Stimulated activated naive CD4-positive, alpha-beta T cell treated with Interleukin-2 at 50 U/mL for 16 hours (primary cell): Measurements from ENCODE around the gene KLF1.
"Not testable (repeated sequence)": the region's sequence is repeated elsewhere in the genome, so short reads cannot be mapped to it uniquely, and the experiment has no call there.

Experiments used
- DNase-seq: peaks from one replicate; lab custom pipeline; 2025; lab: John Stamatoyannopoulos, UW

The KLF1 gene

GRCh38 chr19:12867120-12868099, 19.6 kb downstream of the KLF1 start:
- DNase-seq, result peak; percentile 32

GRCh38 chr19:12866416-12867119, 20.4 kb downstream of the KLF1 start:
- no peak for DNase-seq

GRCh38 chr19:12865746-12866415, 21.1 kb downstream of the KLF1 start:
- no peak for DNase-seq

GRCh38 chr19:12864721-12865715, 22.0 kb downstream of the KLF1 start:
- DNase-seq, result no peak

DNA sequence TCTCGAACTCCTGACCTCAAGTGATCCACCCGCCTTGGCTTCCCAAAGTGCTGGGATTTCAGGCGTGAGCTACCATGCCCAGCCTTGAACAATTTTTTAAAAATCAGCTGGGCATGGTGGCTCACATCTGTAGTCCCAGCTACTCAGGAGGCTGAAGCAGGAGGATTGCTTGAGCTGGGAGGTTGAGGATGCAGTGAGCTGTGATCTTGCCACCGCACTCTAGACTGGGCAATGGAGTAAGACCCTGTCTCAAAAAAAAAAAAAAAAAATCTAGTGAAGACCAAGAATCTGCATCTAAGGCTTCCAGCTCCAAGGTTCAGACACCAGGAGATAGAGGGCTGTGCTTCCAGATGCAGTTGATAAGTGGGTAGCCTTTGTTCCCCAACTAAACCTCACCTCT, 22.9 kb downstream of the KLF1 start:
- DNase-seq, result no peak

- no peak for DNase-seq
Observed at GRCh38 chr19:12859546-12859945, 27.5 kb downstream of the KLF1 start.

GRCh38 chr19:12858041-12858928, 28.7 kb downstream of the KLF1 start:
- DNase-seq, result no peak

DNA sequence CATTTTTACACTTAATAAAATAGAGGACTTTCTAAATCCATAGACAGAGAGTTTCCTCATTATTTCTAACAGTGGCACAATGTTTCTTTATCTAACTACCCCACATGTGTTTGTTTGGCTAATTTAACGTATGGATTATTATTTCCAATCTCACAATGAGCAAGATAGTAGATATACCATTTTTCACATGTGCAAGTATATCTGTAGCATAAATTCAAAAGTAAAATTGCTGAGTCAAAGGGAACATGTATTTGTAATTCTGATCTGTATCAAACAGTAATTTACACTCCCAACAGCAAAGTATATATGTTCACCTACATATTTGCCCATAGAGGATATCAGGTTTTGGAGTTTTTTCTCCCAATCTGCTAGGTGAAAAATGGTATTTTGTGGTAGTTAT, 30.3 kb downstream of the KLF1 start:
- DNase-seq, result no peak

DNA sequence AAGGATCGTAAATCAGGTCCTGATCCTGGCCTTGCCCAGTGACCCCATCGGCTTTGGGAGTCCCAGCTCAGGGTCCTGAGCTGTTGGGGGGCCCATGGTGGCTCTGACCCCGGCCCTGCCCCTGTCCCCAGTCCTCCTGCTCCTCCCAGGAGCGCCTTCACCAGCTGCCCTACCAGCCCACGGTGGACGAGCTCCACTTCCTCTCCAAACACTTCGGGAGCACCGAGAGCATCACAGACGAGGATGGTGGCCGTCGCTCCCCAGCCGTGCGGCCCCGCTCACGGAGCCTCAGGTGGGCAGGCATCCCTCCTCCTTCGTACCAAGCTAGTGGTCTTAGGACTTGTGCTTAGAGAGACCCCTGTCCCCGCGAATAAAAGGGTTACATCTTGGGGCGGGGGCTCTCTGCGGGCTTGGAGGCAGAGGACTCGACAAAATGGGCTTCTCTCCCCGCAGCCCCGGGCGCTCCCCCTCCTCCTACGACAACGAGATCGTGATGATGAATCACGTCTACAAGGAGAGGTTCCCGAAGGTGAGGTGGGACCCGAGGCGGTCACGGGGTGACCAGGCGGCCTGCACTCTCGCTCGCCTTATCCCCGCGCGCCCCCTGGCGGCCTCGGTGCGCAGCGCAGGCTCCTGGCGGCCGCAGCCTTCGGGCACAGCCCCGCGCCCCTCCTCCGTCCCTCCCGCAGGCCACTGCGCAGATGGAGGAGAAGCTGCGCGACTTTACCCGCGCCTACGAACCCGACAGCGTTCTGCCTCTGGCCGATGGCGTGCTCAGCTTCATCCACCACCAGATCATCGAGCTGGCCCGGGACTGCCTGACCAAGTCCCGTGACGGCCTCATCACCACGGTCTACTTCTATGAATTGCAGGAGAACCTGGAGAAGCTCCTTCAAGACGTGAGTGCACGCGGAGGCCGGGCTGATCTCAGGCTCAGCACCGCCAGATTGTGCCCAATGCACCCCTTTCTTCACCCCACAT, 39.6 kb downstream of the KLF1 start:
- peak; percentile 80 for DNase-seq

- DNase-seq, result not testable (repeated sequence)
Observed at GRCh38 chr19:12846613-12847012, 40.4 kb downstream of the KLF1 start.

DNA sequence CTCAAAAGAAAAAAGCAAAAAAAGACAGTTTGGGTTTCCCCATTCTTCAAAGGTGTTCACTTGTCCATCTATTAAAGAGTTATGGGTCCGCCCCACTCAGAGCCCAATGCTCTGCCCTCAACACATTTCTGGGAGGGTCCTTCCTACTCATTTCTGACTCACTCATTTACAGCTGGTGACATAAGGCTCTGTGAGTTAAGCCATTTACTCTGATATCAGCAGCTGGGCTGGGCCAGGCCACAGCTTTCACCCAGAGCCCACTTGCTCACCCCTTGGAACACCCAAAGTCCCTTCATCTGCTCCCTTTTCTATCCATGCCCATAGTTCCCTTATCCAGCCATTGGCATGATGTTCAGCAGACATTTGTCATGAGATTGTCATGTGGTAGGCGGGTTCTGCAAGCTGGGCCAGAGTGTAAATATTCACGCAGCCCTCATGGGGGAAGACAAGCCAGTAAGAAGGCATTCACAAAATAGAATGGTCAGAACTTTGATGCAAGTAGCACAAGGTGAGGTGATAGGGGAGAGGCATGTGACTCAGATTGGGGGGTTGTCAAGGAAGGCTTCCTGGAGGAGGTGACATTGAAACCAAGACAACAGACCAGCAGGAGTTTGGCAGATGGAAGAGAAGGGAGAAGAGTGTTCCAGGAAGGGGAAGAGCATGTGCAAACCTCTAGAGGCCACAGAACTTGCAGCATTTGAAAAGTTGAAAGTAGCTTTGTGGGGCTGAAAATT, 42.8 kb downstream of the KLF1 start:
- DNase-seq, result no peak

DNA sequence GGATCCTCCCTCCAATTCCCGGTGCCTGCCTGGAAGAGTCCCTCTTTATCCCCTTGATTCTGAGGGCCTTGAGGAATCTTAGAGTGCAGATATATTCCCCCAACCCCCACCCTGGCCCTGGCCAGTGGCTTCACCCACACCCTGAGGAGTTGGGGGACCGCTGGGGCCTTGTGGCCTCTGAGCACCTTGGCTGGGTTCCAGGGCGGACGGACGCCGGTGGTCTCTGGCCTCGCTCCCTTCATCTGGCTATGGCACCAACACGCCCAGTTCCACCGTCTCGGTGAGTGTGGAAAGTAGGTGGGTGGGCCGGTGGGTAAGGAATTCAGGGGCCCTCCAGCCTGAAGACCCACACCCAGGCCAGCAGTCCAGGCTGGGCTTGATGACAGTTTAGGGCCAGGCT, 43.7 kb downstream of the KLF1 start:
- DNase-seq, result no peak

DNA sequence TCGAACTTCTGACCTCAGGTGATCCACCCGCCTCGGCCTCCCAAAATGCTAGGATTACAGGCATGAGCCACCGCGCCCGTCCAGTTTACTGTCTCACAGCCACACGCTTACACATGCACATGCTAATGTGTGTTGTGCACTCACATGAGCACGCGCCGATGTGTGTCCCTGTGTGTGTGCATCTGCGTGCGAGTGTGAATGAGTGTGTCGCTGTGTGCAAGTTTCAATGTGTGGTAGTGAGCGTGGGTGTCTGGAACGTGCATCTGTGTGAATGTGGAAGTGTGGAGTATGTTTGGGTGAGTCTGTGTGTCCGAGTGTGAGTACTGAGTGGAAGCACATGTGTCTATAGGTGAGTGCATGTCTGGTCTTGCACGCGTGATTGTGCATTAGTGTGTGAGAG, 44.5 kb downstream of the KLF1 start:
- DNase-seq, result no peak

- DNase-seq, result no peak
Observed at GRCh38 chr19:12841094-12841493, 45.9 kb downstream of the KLF1 start.

GRCh38 chr19:12840091-12841079, 46.6 kb downstream of the KLF1 start:
- DNase-seq, result no peak

DNA sequence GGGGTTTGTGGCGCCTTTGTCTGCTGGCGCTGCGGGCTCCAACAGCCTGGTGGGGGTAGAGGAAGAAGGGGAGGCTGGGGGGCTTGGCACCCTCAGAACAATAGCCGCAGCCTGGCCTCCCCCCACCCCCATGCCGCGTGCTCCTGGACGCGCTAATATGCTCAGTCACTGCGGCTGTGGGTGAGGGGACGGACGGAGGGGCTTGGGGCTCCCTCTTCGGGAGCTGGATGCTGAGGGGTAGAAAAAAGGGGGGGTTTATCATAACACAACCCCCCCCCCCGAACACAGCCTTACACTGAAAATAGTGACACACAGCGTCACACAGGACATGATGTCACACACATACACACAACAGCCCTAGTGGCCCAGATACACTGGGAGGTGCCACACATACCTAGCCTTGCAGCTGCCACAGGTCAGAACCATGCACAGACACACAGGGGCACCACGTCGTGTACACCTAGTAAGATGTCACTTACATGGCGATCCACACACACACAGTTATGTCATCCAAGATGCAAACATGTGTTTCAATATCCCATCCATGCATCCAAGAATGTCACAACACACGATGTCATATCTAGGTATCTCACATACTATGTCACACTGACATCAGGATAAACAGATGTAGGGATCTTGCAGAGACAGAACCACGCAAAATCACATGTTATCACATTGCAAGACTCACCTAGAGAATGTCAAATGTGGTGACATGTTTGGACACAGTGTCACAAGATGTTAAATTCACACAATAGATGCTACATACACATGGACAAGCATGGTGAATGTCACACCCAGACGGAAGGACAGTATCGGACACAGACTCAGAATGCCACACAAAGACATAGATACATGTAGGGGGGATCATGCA, 47.9 kb downstream of the KLF1 start:
- no peak for DNase-seq
